GM19328 (cell line): Measurements from ENCODE around the gene APOO.

Experiments used
- ATAC-seq: cut with Tn5 transposase; IDR thresholded peaks from one replicate; pipeline ENCODE4 v1.9.1; 2021; ENCODE audit warnings: mild to moderate bottlenecking, moderate library complexity; ENCODE audit not compliant: unreplicated experiment

Gene APOO

DNA sequence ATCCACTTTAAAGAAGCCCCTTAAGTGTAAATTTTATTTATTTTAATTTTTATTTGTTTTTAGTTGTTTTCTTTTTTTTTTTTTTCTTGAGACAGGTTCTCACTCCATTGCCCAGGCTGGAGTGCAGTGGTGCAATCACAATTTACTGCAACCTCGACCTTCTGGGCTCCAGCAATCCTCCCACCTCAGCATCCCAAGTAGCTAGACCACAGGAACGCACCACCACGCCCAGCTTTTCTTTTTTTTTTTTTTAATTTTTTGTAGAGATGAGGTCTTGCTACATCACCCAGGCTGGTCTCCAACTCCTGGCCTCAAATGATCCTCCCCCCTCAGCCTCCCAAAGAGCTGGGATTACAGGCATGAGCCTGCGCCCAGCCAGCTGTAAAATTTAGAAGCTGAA is 118.8 kb downstream of the APOO start:
- ATAC-seq: no peak

DNA sequence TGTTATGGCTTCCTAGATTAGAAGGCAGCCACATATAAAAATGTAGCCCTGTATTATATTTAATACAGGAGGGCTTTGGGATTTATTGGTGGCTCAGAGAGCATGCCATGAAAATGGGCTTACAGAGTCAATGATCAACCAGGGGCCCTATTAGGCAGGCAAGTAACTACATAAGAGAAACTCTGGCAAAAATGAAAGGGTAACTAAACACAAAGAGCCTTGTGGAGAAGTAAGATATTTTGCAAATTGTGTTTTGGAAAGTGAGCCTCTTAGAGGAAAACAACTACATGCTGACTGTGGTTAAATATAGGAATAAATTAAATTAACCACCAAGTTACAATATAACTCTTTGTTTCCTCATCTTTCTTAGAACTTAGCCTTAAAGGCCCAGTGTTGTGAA is 119.2 kb downstream of the APOO start:
- no peak for ATAC-seq

DNA sequence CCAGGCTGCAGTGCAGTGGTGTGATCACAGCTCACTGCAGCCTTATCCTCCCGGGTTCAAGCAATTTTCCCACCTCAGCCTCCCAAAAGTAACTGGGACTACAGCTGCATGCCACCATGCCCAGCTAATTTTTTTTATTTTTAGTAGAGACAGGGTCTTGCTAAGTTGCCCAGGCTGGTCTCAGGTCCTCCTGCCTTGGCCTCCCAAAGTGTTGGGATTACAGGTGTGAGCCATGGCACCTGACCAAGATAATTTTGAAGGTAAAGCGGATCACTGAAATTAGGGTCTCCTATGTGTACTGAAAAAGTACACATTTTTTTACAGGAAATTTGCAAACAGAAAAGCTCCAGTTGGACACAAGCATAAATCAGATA is 120.0 kb downstream of the APOO start:
- ATAC-seq: no peak

DNA sequence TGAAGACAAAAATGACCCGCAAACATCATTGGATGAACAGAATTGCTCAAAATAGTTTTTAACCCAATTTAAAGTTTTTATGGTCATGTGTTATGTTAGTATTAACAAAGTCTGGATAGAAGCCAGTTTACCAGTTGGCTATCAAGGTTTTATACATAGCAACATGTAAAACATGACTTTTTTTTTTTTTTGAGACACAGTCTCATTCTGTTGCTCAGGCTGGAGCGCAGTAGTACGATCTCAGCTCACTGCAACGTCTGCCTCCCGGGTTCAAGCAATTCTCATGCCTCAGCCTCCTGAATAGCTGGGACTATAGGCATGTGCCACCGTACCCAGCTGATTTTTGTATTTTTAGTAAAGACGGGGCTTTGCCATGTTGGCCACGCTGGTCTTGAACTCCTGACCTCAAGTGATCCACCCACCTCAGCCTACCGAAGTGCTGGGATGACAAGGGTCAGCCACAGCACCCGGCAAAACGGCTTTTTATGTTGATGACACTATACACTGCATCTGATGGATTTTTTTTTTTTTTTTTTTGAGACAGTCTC is 121.4 kb downstream of the APOO start:
- no peak for ATAC-seq

DNA sequence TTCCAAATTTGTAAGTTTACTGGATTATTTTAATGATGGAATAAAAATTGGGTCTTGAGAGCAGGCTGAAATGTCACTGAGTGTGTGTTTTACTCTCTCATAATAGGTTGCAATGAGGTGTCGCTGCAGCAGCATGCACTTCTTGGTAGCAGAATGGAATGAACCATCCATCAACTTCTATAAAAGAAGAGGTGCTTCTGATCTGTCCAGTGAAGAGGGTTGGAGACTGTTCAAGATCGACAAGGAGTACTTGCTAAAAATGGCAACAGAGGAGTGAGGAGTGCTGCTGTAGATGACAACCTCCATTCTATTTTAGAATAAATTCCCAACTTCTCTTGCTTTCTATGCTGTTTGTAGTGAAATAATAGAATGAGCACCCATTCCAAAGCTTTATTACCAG is 122.2 kb downstream of the APOO start:
- no peak for ATAC-seq

DNA sequence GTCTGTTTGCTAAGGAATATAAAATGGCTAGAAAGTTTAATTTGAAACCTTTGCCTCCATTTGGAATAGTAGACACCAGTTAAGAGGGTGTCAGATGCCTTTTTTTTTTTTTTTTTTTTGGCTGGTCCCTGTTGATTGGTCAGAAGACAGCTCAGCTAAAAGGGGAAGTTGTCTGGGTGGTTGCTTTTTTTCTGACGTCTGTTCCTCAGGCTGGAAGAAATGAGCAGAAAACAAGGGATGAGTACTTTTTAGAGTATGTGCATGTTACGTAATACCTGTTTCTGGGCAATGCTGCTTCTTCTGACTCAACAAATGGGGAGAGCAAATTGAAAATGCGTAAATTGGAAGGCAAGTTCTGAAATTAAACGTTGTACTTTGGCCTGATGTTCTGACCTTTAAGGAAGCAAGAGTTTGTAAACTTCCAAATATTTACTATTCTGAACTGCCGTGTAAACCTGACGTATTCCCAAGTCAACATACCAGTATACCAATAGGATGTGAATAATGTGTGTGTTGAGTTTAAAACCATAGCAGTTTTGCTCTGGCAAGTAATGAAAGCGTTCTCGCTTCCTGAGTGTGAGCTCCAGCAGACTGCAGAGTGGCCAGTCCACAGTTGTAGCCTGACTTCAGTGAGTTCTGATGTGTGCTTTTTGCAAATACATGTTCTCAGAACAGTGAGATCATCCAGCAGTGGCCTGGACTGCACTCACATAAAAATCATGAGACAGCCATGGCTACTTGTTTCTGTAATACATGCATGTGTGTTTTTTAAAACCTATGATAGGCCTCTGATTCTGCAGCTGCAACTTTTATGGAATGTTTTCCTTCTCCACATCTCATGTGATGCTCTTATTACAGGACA is 123.0 kb downstream of the APOO start:
- ATAC-seq: no peak

DNA sequence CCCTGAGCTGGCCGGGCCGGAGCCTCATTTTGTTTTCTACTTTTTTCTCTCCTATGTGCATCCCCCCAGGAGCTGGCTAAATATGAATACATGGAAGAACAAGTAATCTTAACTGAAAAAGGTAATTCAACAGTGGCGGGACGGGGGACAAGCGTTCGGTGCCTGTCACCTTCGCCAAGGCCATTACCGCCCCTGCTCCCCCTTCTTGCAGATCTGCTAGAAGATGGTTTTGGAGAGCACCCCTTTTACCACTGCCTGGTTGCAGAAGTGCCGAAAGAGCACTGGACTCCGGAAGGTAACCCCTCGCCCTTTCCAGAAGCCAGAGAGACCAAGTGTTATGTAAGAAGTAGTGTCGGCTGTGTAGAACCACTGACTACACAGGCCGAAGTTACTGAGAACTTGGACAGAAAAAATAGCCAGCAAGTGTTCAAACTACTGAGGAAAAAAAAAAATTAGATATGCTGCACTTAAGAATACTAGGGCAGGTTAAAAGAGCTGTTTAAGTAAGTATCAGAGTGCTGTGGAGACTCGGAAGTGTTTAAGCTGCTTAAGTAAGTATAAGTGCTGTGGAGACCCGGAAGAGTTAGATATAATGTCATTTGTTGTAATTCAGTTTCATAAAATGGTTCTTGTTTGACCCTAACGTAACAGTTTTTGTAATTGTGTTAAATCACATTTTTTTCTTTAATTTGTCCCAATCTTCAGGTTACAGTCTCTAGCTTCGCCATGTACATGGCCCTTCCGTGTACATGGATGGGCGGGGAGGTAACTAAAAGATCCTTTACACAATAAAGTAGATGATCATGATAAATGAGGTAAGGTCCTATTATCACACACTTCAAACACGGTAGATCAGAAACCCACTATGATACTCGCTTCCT is 123.9 kb downstream of the APOO start:
- no peak for ATAC-seq
